GM12872 (cell line): ENCODE measurements around the gene CDC42BPA.
A peak's percentile ranks its signal among the peaks of the same experiment; 100 is the strongest.

ENCODE experiments used
- TF ChIP-seq, protein P1 (sequence below): IDR thresholded peaks from 3 replicates; pipeline ENCODE4 v1.5.1; 2011; ENCODE audit warnings: low read depth, mild to moderate bottlenecking, low read length, moderate library complexity; ENCODE audit not compliant: insufficient read depth

The CDC42BPA gene

DNA sequence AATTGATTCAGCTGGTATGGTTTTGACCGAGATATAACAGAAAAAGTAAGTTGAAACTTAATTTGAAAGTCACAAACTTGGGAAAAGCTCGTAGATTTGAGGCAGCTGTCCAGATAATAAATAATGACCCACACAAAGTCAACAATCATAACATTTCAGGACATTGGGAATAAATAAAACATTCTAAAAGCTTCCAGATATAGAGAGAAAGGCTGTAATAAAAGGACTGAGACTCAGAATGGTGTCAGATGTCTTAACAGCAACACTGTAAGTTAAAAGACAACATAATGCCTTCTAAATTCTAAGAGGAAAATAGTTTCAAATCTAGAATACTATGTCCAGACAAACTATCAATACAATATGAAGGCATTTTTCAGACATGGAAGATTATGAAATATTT is 163.3 kb downstream of the CDC42BPA start:
- TF ChIP-seq, protein P1, sequence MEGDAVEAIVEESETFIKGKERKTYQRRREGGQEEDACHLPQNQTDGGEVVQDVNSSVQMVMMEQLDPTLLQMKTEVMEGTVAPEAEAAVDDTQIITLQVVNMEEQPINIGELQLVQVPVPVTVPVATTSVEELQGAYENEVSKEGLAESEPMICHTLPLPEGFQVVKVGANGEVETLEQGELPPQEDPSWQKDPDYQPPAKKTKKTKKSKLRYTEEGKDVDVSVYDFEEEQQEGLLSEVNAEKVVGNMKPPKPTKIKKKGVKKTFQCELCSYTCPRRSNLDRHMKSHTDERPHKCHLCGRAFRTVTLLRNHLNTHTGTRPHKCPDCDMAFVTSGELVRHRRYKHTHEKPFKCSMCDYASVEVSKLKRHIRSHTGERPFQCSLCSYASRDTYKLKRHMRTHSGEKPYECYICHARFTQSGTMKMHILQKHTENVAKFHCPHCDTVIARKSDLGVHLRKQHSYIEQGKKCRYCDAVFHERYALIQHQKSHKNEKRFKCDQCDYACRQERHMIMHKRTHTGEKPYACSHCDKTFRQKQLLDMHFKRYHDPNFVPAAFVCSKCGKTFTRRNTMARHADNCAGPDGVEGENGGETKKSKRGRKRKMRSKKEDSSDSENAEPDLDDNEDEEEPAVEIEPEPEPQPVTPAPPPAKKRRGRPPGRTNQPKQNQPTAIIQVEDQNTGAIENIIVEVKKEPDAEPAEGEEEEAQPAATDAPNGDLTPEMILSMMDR, result no peak

DNA sequence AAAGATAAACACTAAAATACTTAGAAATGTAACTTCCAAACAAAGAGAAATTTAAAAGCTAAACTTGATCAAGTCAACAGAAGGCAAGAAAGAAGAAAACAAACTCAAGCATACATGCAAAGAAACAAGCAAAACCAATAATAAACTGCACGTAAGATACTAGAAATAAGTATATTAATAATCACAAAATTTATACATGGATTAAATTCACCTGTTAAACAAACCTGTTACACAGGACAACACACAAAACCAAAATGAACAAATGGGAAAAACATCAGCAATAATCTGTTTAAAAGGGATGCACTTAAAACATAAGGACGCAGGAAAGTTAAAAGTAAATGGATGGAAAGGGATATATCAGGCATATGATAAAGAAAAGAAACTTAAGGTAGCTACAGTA is 165.8 kb downstream of the CDC42BPA start:
- TF ChIP-seq, protein P1, result no peak

DNA sequence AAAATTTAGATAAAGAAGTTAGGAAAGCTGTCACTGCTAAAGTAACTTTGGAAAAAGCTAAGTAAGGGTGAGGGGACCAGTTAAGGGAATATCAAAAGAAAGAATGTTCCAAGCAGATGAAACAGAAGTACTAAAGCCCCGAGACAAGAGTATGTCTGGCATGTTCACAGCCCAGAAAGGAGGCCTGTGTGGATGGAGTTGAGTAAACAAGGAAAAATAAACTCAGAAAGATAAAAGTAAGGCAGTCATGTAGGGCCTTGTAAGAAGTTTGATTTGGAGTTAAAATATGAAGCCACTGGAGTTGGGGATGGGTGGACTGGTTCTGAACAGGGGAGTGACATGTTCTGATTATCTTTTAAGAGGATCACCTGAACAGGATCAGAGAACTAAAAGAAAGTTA is 177.9 kb downstream of the CDC42BPA start:
- TF ChIP-seq, protein P1, result no peak

DNA sequence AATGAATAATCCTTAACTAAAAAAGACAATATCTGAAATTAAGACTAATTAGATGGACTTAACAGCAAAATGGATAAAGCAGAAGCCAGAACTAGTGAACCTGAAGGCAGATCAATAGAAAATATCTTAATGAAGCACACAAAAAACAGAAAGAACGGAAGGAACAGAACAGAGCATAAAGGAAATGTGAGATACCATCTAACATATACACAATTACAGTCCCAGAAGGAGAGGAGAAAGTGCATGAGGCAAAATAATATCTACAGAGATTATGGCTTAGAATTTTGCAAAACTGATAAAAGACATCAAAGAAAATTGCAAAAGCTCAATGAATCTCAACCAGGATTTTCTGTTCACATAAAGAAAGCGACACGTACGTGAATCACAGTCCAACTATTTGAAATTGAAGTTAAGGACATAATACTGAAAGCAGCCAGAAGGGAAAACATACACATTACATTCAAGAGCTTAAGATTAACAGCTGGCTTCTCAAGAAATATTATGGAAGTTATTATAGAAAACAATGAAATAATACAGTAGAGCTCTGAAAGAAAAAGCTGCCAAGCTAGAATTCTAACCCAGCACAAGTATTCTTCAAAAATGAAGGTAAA is 182.0 kb downstream of the CDC42BPA start:
- TF ChIP-seq, protein P1, result no peak

DNA sequence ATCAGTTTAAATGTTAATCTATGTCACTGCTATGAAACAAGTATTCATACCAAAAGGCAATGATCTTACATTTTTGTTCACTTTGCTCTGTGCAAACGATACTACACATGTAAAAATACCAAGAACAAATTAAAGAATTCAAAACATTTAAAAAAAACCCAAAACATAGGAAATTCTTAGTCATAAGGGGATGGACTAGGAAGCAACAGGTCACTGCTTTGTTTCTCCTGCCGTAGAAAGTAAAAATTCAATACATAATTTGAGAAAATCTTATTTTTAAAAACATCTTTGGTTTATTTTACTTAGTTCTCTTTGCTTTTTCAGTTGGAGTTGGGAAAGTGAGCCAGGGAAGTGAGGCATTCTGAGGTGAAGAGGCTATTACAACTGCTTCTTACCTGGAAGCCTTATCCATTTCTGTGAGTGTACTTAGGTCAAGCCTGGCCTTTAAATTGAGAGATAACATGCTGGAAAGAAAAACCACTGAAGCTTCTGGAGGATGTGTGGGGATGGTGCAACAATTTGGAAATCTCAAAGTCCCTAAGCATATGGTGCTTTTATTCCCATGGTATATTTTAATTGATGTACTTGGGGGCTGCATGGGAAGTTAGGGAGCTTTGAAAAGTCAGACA is 183.5 kb downstream of the CDC42BPA start:
- TF ChIP-seq, protein P1, result no peak

DNA sequence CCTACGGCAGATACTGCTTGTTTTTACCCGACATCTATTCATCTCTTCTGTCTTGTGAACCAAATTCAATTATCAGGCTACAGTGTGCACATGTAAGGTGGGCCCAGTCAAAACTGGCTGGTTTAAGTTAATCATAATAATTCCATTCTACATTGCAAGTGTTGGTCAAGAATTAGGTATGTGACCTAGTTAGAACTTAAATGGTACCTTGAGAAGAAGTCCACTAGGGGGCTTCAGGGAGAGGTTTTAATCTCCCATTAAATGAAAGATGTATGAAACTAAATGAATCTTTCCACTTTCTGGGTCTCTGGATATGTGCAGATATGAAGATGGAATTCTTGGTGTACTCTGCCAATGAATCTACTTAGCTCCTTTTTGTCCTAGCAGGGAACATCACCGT is 187.1 kb downstream of the CDC42BPA start:
- TF ChIP-seq, protein P1, result peak; percentile 39; the same call in 2 of the 3 replicates

DNA sequence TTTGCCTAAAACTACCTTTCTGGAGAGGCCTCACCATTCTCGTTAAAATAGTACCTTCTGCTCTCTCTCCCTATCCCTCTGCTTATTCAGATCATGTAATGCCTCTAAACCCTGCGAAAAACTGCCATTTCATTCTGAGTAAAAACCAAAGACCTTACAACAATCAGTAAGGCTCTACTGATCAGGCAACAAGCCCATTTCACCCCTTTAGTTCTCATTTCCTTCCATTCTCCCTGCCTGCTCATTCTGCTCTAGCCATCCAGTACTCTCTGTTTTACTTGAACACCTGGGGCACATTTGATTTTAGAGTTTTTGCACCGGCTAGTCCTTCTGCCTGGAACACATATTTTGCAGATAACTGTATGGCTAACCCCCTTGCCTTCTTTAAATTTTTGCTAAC is 190.4 kb downstream of the CDC42BPA start:
- TF ChIP-seq, protein P1, result no peak
